Hindlimb muscle (tissue), 1 donor: ENCODE measurements around the gene CSTF1. TPM values are rescaled to one million over a fixed set of nuclear protein-coding genes. Genes with fewer than 3 reads are reported as not detected.
"Not testable (repeated sequence)": the region's sequence is repeated elsewhere in the genome, so short reads cannot be mapped to it uniquely, and the experiment has no call there.

ENCODE experiments used
- DNase-seq: peaks from one replicate; pipeline ENCODE4 v3.0.0-alpha.2; 2013
- polyA plus RNA-seq: library from polyadenylated mRNA; unstranded; fragments of 120-200 nt; gene quantifications from one replicate; pipeline ENCODE4 v1.2.1, GENCODE V29; 2013; ENCODE audit not compliant: insufficient read length

Gene CSTF1
- polyA plus RNA-seq, 1 donor, result 24.7 TPM

GRCh38 chr20:56371977-56372376, 20.5 kb upstream of the CSTF1 start:
- no peak for DNase-seq

GRCh38 chr20:56372850-56373249, 19.6 kb upstream of the CSTF1 start:
- DNase-seq, result no peak

GRCh38 chr20:56373942-56374341, 18.5 kb upstream of the CSTF1 start:
- no peak for DNase-seq

- DNase-seq, result no peak
These were observed 16.1 kb upstream of the CSTF1 start for GRCh38 chr20:56376331-56376730.

- DNase-seq, result no peak
These were observed 14.1 kb upstream of the CSTF1 start for GRCh38 chr20:56378386-56378785.

- no peak for DNase-seq
These were observed 12.1 kb upstream of the CSTF1 start for GRCh38 chr20:56380375-56380774.

GRCh38 chr20:56381501-56381900, 10.9 kb upstream of the CSTF1 start:
- no peak for DNase-seq

- no peak for DNase-seq
These were observed 9.7 kb upstream of the CSTF1 start for GRCh38 chr20:56382696-56383095.

- DNase-seq, result no peak
These were observed 9.1 kb upstream of the CSTF1 start for GRCh38 chr20:56383334-56383733.

GRCh38 chr20:56385130-56385529, 7.3 kb upstream of the CSTF1 start:
- no peak for DNase-seq

GRCh38 chr20:56386219-56386618, 6.2 kb upstream of the CSTF1 start:
- DNase-seq, result no peak

GRCh38 chr20:56388882-56389281, 3.6 kb upstream of the CSTF1 start:
- no peak for DNase-seq

- DNase-seq, result no peak
These were observed 2.6 kb upstream of the CSTF1 start for GRCh38 chr20:56389807-56390206.

GRCh38 chr20:56390396-56390795, 2.0 kb upstream of the CSTF1 start:
- DNase-seq, result not testable (repeated sequence)

GRCh38 chr20:56391037-56391436, 1.4 kb upstream of the CSTF1 start:
- DNase-seq, result no peak

GRCh38 chr20:56391596-56392131, 781 bp upstream of the CSTF1 start:
- no peak for DNase-seq

GRCh38 chr20:56392881-56393482, 537 bp downstream of the CSTF1 start:
- DNase-seq, result peak; percentile 19

- DNase-seq, result no peak
These were observed 1.2 kb downstream of the CSTF1 start for GRCh38 chr20:56393653-56394052.

- DNase-seq, result no peak
These were observed 2.7 kb downstream of the CSTF1 start for GRCh38 chr20:56395166-56395565.

- DNase-seq, result peak; percentile 69
These were observed 7.7 kb downstream of the CSTF1 start for GRCh38 chr20:56400001-56400640.

GRCh38 chr20:56403465-56403864, 11.0 kb downstream of the CSTF1 start:
- no peak for DNase-seq

- DNase-seq, result not testable (repeated sequence)
These were observed 12.9 kb downstream of the CSTF1 start for GRCh38 chr20:56405356-56405755.

- no peak for DNase-seq
These were observed 14.5 kb downstream of the CSTF1 start for GRCh38 chr20:56406910-56407309.

GRCh38 chr20:56409521-56409920, 17.1 kb downstream of the CSTF1 start:
- DNase-seq, result no peak
